HCT116 (cell line): Measurements from ENCODE around the gene ATP13A3. TPM values are rescaled to one million over a fixed set of nuclear protein-coding genes. Genes with fewer than 3 reads are reported as not detected.

Experiments used
- ATAC-seq: fragments of 200-7000 bp; cut with Tn5 transposase; 2 replicates; pipeline ENCODE4 v1.9.1; 2020; ENCODE audit warnings: mild to moderate bottlenecking, moderate library complexity
- BruUV-seq: library from RNA; stranded (reverse); fragments of 400-500 nt; replicated peaks from 2 replicates; lab custom pipeline; 2021; lab: Mats Ljungman, UMichigan
- CTCF ChIA-PET: fragments of 300-600 bp; sonication (Branson Sonifier 250); formaldehyde crosslinking; loops from one replicate; lab custom pipeline; 2021; ENCODE audit warnings: antibody characterized with exemption; lab: Charles Lee
- POLR2A ChIA-PET: fragments of 300-600, 350-600 bp; sonication (Branson Sonifier 250); formaldehyde crosslinking; loops from one replicate; lab custom pipeline; 2021; ENCODE audit warnings: antibody characterized with exemption; lab: Charles Lee
- RAD21 ChIA-PET, 2 experiments: fragments of 300-600 bp; sonication (Branson Sonifier 250); formaldehyde crosslinking; loops; one replicate each; lab custom pipeline; 2023; ENCODE audit warnings: low total read pairs in 2 of 2; ENCODE audit not compliant: uncharacterized antibody in 2 of 2, unreplicated experiment in 2 of 2, low non-redundant PET in 1 of 2; lab: Charles Lee
- DNase-seq: peaks from one replicate; pipeline ENCODE4 v3.0.0-alpha.2; 2010; ENCODE audit warnings: low read depth, low spot score
- H2AFZ ChIP-seq: fragments of 200-600 bp; shearing (Covaris generic), sonication (generic); 2 replicates; pipeline ENCODE4 v1.6.1; 2017; ENCODE audit warnings: low read depth, mixed run types, mixed read lengths, antibody characterized with exemption, low read length; ENCODE audit not compliant: poor library complexity, severe bottlenecking
- H3K27ac ChIP-seq: 2 replicates; pipeline ENCODE4 v1.5.1; 2012; ENCODE audit warnings: low read depth, low read length
- H3K27me3 ChIP-seq: fragments of 200-600 bp; sonication (generic); 2 replicates; pipeline ENCODE4 v1.6.1; 2016; ENCODE audit warnings: mixed run types, low read length, mixed read lengths; ENCODE audit not compliant: insufficient read depth
- H3K36me3 ChIP-seq, 2 experiments: fragments of 200-500 bp in 1 of 2; fragments of 200-600 bp in 1 of 2; sonication (Bioruptor generic) in 1 of 2; sonication (generic) in 1 of 2; 2 replicates each; pipeline versions ENCODE4 v1.5.1 to v1.6.1; 2014 to 2016; ENCODE audit warnings: low read length in 2 of 2, inconsistent platforms in 1 of 2, mixed read lengths in 1 of 2, mixed run types in 1 of 2; ENCODE audit not compliant: insufficient read depth in 2 of 2, control insufficient read depth in 1 of 2
- H3K4me1 ChIP-seq, 2 experiments: fragments of 200-600 bp in 1 of 2; sonication (generic) in 1 of 2; 2 replicates each; pipeline versions ENCODE4 v1.5.1 to v1.6.1; 2012 to 2017; ENCODE audit warnings: low read length in 2 of 2, inconsistent platforms in 1 of 2, mild to moderate bottlenecking in 1 of 2, mixed read lengths in 1 of 2, mixed run types in 1 of 2, moderate library complexity in 1 of 2; ENCODE audit not compliant: insufficient read depth in 2 of 2, control insufficient read depth in 1 of 2
- H3K4me2 ChIP-seq: fragments of 200-600 bp; sonication (generic); 2 replicates; pipeline ENCODE4 v1.6.1; 2017; ENCODE audit warnings: mixed run types, low read length, mixed read lengths
- H3K4me3 ChIP-seq, 2 experiments: fragments of 200-600 bp in 1 of 2; sonication (generic) in 1 of 2; replicated peaks in 1 of 2; 2 replicates each; pipeline ENCODE4 v1.5.1; 2011 to 2016; ENCODE audit warnings: low read length in 2 of 2, control low read depth in 1 of 2, low read depth in 1 of 2, mild to moderate bottlenecking in 1 of 2, mixed read lengths in 1 of 2, mixed run types in 1 of 2
- H3K79me2 ChIP-seq: fragments of 200-600 bp; sonication (generic); 2 replicates; pipeline ENCODE4 v1.6.1; 2017; ENCODE audit warnings: mild to moderate bottlenecking, mixed run types, low read length, moderate library complexity, mixed read lengths; ENCODE audit not compliant: insufficient read depth
- H3K9ac ChIP-seq: fragments of 200-600 bp; sonication (generic); 2 replicates; pipeline ENCODE4 v1.6.1; 2016; ENCODE audit warnings: low read length, mixed read lengths
- H3K9me2 ChIP-seq: fragments of 200-600 bp; sonication (generic), shearing (Covaris generic); 2 replicates; pipeline ENCODE4 v1.6.1; 2017; ENCODE audit warnings: mixed run types, mild to moderate bottlenecking, moderate library complexity; ENCODE audit not compliant: insufficient read depth
- H3K9me3 ChIP-seq, 2 experiments: fragments of 200-500 bp in 1 of 2; fragments of 200-600 bp in 1 of 2; sonication (Bioruptor generic) in 1 of 2; sonication (generic) in 1 of 2; 2 replicates each; pipeline ENCODE4 v1.6.1; 2014 to 2017; ENCODE audit warnings: low read length in 2 of 2, mixed read lengths in 2 of 2, inconsistent platforms in 1 of 2, low read depth in 1 of 2, mild to moderate bottlenecking in 1 of 2, mixed run types in 1 of 2, moderate library complexity in 1 of 2; ENCODE audit not compliant: control insufficient read depth in 1 of 2, insufficient read depth in 1 of 2
- H4K20me1 ChIP-seq: fragments of 200-600 bp; sonication (generic), shearing (Covaris generic); 2 replicates; pipeline ENCODE4 v1.6.1; 2017; ENCODE audit warnings: mixed run types, mild to moderate bottlenecking, moderate library complexity; ENCODE audit not compliant: insufficient read depth
- CBX3 ChIP-seq: IDR thresholded peaks from 2 replicates; pipeline ENCODE4 v1.6.1; 2012; ENCODE audit warnings: low read depth
- CEBPB ChIP-seq: IDR thresholded peaks from 2 replicates; pipeline ENCODE4 v1.6.1; 2012; ENCODE audit warnings: low read depth
- CTCF ChIP-seq, 3 experiments: fragments of 200-600 bp in 1 of 3; sonication (generic) in 1 of 3; IDR thresholded peaks in 2 of 3; conservative IDR thresholded peaks in 1 of 3; 2 replicates each; pipeline ENCODE4 v1.5.1; 2012 to 2017; ENCODE audit warnings: low read depth in 2 of 3, low read length in 2 of 3, antibody characterized with exemption in 1 of 3, borderline replicate concordance in 1 of 3, control low read depth in 1 of 3, mild to moderate bottlenecking in 1 of 3, mixed read lengths in 1 of 3, mixed run types in 1 of 3, moderate library complexity in 1 of 3; ENCODE audit not compliant: insufficient read depth in 1 of 3
- EGR1 ChIP-seq: IDR thresholded peaks from 2 replicates; pipeline ENCODE4 v1.6.1; 2012; ENCODE audit warnings: low read depth
- ELF1 ChIP-seq: IDR thresholded peaks from 2 replicates; pipeline ENCODE4 v1.6.1; 2012; ENCODE audit warnings: low read depth, borderline replicate concordance
- EZH2 ChIP-seq: fragments of 200-600 bp; sonication (generic); IDR thresholded peaks from 2 replicates; pipeline ENCODE4 v1.6.1; 2017; ENCODE audit warnings: antibody characterized with exemption, mixed run types
- EZH2phosphoT487 ChIP-seq: fragments of 200-600 bp; IDR thresholded peaks from 2 replicates; pipeline ENCODE4 v1.6.1; 2018; ENCODE audit warnings: antibody characterized with exemption, borderline replicate concordance
- JUND ChIP-seq: IDR thresholded peaks from 2 replicates; pipeline ENCODE4 v1.6.1; 2012
- POLR2A ChIP-seq: IDR thresholded peaks from 2 replicates; pipeline ENCODE4 v1.7.0; 2011; ENCODE audit warnings: borderline replicate concordance; ENCODE audit not compliant: insufficient read depth, insufficient read length; ENCODE audit errors: extremely low read depth
- POLR2AphosphoS5 ChIP-seq: IDR thresholded peaks from 2 replicates; pipeline ENCODE4 v1.6.1; 2011; ENCODE audit warnings: mild to moderate bottlenecking, low read depth, low read length, moderate library complexity
- SIN3A ChIP-seq: IDR thresholded peaks from 2 replicates; pipeline ENCODE4 v1.6.1; 2012; ENCODE audit warnings: low read depth
- SRF ChIP-seq: IDR thresholded peaks from 2 replicates; pipeline ENCODE4 v1.6.1; 2012; ENCODE audit warnings: low read depth
- TCF7L2 ChIP-seq: IDR thresholded peaks from 2 replicates; pipeline ENCODE4 v1.7.0; 2011; ENCODE audit warnings: borderline replicate concordance, inconsistent platforms; ENCODE audit not compliant: insufficient read depth, insufficient read length; ENCODE audit errors: extremely low read depth
- ZBTB33 ChIP-seq: IDR thresholded peaks from 2 replicates; pipeline ENCODE4 v1.6.1; 2011; ENCODE audit warnings: mild to moderate bottlenecking, low read length, moderate library complexity; ENCODE audit not compliant: insufficient replicate concordance; ENCODE audit errors: extremely low read depth
- ZFX ChIP-seq: fragments of 450-650 bp; IDR thresholded peaks from 2 replicates; pipeline ENCODE4 v1.6.1; 2017
- ZNF274 ChIP-seq: fragments of 200-500 bp; sonication (Bioruptor generic); IDR thresholded peaks from 2 replicates; pipeline ENCODE4 v1.6.1; 2014; ENCODE audit warnings: mild to moderate bottlenecking, low read depth, low read length, inconsistent platforms
- intact Hi-C: fragments of 100-400 bp; cut with micrococcal nuclease; formaldehyde crosslinking; loops from 2 replicates; pipeline ENCODE4 v1.10.0; 2022
- total RNA-seq: library from RNA; stranded (reverse); gene quantifications from one replicate; pipeline ENCODE4 v1.2.1, GENCODE V29; 2021; ENCODE audit not compliant: unreplicated experiment
- TF ChIP-seq, protein P1 (sequence below): IDR thresholded peaks from 2 replicates; pipeline ENCODE4 v1.6.1; 2012
- TF ChIP-seq, protein P2 (sequence below): IDR thresholded peaks from 2 replicates; pipeline ENCODE4 v1.6.1; 2012
- TF ChIP-seq, protein P3 (sequence below): IDR thresholded peaks from 2 replicates; pipeline ENCODE4 v1.6.1; 2012; ENCODE audit warnings: low read depth

Gene ATP13A3
- total RNA-seq, 1 experiment from 2014 or later: 139 TPM

GRCh38 chr3:194379231-194379630 lies 107.6 kb downstream of the ATP13A3 start (continued):
- no peak for TF ChIP-seq ELF1
- no peak for TF ChIP-seq JUND
- no peak for TF ChIP-seq CBX3
- TF ChIP-seq SIN3A: no peak
- no peak for TF ChIP-seq EGR1

- Histone ChIP-seq H3K27me3 (no peaks in the 10 kb centered on the region), H3K27ac (no peak overlapping the region), H3K79me2 (no peaks in the 10 kb centered on the region), H3K36me3 (no peaks in the 10 kb centered on the region), H3K4me2 (no peak overlapping the region), H2AFZ (no peak overlapping the region), H3K4me1 (peaks cover 0 to 6% of the 10 kb centered on the region in 2 experiments; a peak in 1 of 4 replicates), H3K9me2 (no peaks in the 10 kb centered on the region), H3K9ac (no peak overlapping the region), H4K20me1 (no peaks in the 10 kb centered on the region), H3K9me3 (no peaks in the 10 kb centered on the region), H3K4me3 (no peak overlapping the region)
- ATAC-seq: no peak
- POLR2A ChIA-PET: no interaction called here
- intact Hi-C loops: no loop called here
- no TSS peak for BruUV-seq
- RAD21 ChIA-PET: interaction anchor here in 1 of 2 experiments (0.7 kb wide), 1 partner anchor 113 kb away, joined by 3 read pairs; no protein-coding TSS in a partner anchor
- CTCF ChIA-PET: no interaction called here
- no peak for DNase-seq
- no peak for TF ChIP-seq EZH2phosphoT487
- TF ChIP-seq EGR1: no peak
- TF ChIP-seq POLR2A: no peak
- no peak for TF ChIP-seq TCF7L2
- no peak for TF ChIP-seq CTCF (IDR thresholded peaks at IDR 0.05 in 2 of 3, conservative IDR thresholded peaks at IDR 0.05 in 1 of 3; ENCODE audit: borderline replicate concordance in 1 of 3, insufficient read depth in 1 of 3, low read depth in 2 of 3, low read length in 2 of 3)
- TF ChIP-seq, protein P1, sequence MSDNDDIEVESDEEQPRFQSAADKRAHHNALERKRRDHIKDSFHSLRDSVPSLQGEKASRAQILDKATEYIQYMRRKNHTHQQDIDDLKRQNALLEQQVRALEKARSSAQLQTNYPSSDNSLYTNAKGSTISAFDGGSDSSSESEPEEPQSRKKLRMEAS: no peak
- TF ChIP-seq ELF1: no peak
- TF ChIP-seq JUND: no peak
- TF ChIP-seq, protein P2, sequence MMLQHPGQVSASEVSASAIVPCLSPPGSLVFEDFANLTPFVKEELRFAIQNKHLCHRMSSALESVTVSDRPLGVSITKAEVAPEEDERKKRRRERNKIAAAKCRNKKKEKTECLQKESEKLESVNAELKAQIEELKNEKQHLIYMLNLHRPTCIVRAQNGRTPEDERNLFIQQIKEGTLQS: no peak
- TF ChIP-seq CEBPB: no peak
- no peak for TF ChIP-seq ZNF274
- TF ChIP-seq, protein P3, sequence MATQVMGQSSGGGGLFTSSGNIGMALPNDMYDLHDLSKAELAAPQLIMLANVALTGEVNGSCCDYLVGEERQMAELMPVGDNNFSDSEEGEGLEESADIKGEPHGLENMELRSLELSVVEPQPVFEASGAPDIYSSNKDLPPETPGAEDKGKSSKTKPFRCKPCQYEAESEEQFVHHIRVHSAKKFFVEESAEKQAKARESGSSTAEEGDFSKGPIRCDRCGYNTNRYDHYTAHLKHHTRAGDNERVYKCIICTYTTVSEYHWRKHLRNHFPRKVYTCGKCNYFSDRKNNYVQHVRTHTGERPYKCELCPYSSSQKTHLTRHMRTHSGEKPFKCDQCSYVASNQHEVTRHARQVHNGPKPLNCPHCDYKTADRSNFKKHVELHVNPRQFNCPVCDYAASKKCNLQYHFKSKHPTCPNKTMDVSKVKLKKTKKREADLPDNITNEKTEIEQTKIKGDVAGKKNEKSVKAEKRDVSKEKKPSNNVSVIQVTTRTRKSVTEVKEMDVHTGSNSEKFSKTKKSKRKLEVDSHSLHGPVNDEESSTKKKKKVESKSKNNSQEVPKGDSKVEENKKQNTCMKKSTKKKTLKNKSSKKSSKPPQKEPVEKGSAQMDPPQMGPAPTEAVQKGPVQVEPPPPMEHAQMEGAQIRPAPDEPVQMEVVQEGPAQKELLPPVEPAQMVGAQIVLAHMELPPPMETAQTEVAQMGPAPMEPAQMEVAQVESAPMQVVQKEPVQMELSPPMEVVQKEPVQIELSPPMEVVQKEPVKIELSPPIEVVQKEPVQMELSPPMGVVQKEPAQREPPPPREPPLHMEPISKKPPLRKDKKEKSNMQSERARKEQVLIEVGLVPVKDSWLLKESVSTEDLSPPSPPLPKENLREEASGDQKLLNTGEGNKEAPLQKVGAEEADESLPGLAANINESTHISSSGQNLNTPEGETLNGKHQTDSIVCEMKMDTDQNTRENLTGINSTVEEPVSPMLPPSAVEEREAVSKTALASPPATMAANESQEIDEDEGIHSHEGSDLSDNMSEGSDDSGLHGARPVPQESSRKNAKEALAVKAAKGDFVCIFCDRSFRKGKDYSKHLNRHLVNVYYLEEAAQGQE: no peak
- no peak for TF ChIP-seq ZBTB33
- TF ChIP-seq ZFX: no peak
- TF ChIP-seq SRF: no peak
- TF ChIP-seq CBX3: no peak
- TF ChIP-seq EZH2: no peak
- TF ChIP-seq POLR2AphosphoS5: no peak
Measured at GRCh38 chr3:194377708-194378107, 109.1 kb downstream of the ATP13A3 start.
